Measurements from ENCODE around the gene RNF31. TPM values are rescaled to one million over a fixed set of nuclear protein-coding genes. Genes with fewer than 3 reads are reported as not detected.

Gene RNF31
- total and polyA plus RNA-seq, 2 of the 13 experiments (the other 11 are each of a cell fraction or from before 2014, with no cell fraction given), result 48.2 to 86.8 TPM

DNA sequence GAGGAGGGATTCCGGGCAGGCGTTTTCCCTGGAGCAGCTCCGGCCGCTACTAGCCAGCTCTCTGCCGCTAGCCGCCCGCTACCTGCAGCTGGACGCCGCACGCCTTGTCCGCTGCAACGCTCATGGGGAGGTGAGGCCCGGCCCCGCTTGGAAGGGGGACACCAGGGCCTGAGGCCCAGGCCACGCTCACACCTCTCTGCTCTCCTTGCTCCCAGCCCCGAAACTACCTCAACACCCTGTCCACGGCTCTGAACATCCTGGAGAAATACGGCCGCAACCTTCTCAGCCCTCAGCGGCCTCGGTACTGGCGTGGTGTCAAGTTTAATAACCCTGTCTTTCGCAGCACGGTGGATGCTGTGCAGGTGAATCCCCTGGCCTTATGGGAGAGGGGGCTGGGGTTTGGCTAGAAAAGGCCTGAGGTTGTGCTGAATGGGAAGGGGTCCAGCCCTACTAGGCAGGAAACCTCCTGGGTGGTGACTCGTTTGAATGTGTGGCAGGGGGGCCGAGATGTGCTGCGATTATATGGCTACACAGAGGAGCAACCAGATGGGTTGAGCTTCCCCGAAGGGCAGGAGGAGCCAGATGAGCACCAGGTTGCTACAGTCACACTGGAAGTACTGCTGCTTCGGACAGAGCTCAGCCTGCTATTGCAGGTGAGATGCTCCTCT is 597 bp downstream of the RNF31 start:
- Histone ChIP-seq H3K27ac (ENCODE audit: extremely low read length, insufficient read depth, low read length) (peak overlapping the region; percentile 45), H3K4me3 (replicated peaks in 1 of 3; ENCODE audit: insufficient read depth in 1 of 3, low read depth in 2 of 3, low read length in 3 of 3) (peak overlapping the region; percentile 91 to 100 (median 96)), H4K20me1 (ENCODE audit: insufficient read depth, low read length) (peaks cover 7% of the 10 kb centered on the region), H3K4me1 (ENCODE audit: insufficient read depth, low read length) (peaks cover 51% of the 10 kb centered on the region), H3K27me3 (ENCODE audit: control insufficient read depth in 1 of 2, insufficient read depth in 2 of 2, low read length in 2 of 2) (peaks cover 0 to 3% of the 10 kb centered on the region in 2 experiments; a peak in 1 of 5 replicates), H3K79me2 (ENCODE audit: insufficient read depth, low read length) (peaks cover 40% of the 10 kb centered on the region), H2AFZ (ENCODE audit: low read length) (no peak overlapping the region), H3K9me3 (ENCODE audit: low read length) (no peaks in the 10 kb centered on the region), H3K4me2 (ENCODE audit: low read depth, low read length) (peak overlapping the region; percentile 98), H3K36me3 (replicated peaks in 1 of 2; ENCODE audit: control insufficient read depth in 1 of 2, insufficient read depth in 2 of 2, low read length in 2 of 2) (peaks cover 40 to 56% of the 10 kb centered on the region in 2 experiments), H3K9ac (ENCODE audit: insufficient read depth, low read depth, low read length) (peak overlapping the region; percentile 86)
- ChIA-PET POLR2A (interaction anchor here (0.9 to 8.5 kb wide), 17 partner anchors 11 to 537 kb away, joined by 3 to 279 read pairs (median 33); partner anchors contain the start of genes CHMP4A, CIDEB, DCAF11 and FITM1), CTCF (ENCODE audit: low intra/inter-chr PET ratio, low total read pairs) (interaction anchor here (1.0 kb wide), 1 partner anchor 149 kb away, joined by 3 read pairs; no protein-coding TSS in a partner anchor)
- DNase-seq (ENCODE audit: low spot score) (no peak), ATAC-seq (peak; percentile 5), FAIRE-seq (peak; percentile 30)
- intact Hi-C loops (cut with micrococcal nuclease; ENCODE audit: unreplicated experiment) (no loop called here), in situ Hi-C loops (cut with HindIII; ENCODE audit: extremely low pct_ligation_motif_present, low pct_unique_long_range_greater_than_20kb) (loop anchor here (25.0 kb wide), 1 partner anchor 836 kb away; the partner anchor contains the start of genes BCL2L2, PABPN1 and PPP1R3E)
- WGBS (ENCODE audit: low lambda C conversion rate), result 2% methylated on average over 27 of the region's 29 CpGs
- TSS peak; percentile 63 for BruUV-seq (replicated peaks)
- TF ChIP-seq TSC22D2 (CRISPR knock-in tag; IDR thresholded peaks at IDR 0.05; ENCODE audit: borderline replicate concordance) (no peak), TAF15 (IDR thresholded peaks at IDR 0.05; ENCODE audit: low read depth, low read length, poor library complexity, severe bottlenecking) (peak; percentile 8), SRF (IDR thresholded peaks at IDR 0.05; ENCODE audit: low read depth, low read length) (no peak), ZSCAN29 (CRISPR knock-in tag; conservative IDR thresholded peaks at IDR 0.05) (no peak), PAX8 (CRISPR knock-in tag; IDR thresholded peaks at IDR 0.05; ENCODE audit: borderline replicate concordance) (peak; percentile 46; the same call in 1 of the 2 replicates), ZNF616 (CRISPR knock-in tag; IDR thresholded peaks at IDR 0.05; ENCODE audit: low read depth) (no peak), GZF1 (CRISPR knock-in tag; IDR thresholded peaks at IDR 0.05) (peak; percentile 93), ZNF605 (CRISPR knock-in tag; IDR thresholded peaks at IDR 0.05) (no peak), ZNF451 (CRISPR knock-in tag; IDR thresholded peaks at IDR 0.05) (peak; percentile 42; the same call in 1 of the 2 replicates), ZNF496 (CRISPR knock-in tag; IDR thresholded peaks at IDR 0.05; ENCODE audit: insufficient replicate concordance) (no peak), U2AF1 (optimal IDR thresholded peaks at IDR 0.05; ENCODE audit: low read depth, low read length) (no peak), SMAD9 (CRISPR knock-in tag; IDR thresholded peaks at IDR 0.05) (peak; percentile 91), NFATC3 (CRISPR knock-in tag; IDR thresholded peaks at IDR 0.05) (peak; percentile 57; the same call in 1 of the 2 replicates), ZNF547 (CRISPR knock-in tag; IDR thresholded peaks at IDR 0.05) (peak; percentile 54; the same call in 1 of the 2 replicates), ZNF598 (CRISPR knock-in tag; IDR thresholded peaks at IDR 0.05; ENCODE audit: borderline replicate concordance) (peak; percentile 93), RFXAP (CRISPR knock-in tag; IDR thresholded peaks at IDR 0.05; ENCODE audit: borderline replicate concordance) (peak; percentile 53; the same call in 1 of the 2 replicates), ZMAT3 (CRISPR knock-in tag; conservative IDR thresholded peaks at IDR 0.05) (peak; percentile 62; the same call in 1 of the 2 replicates)
- TF ChIP-seq, protein P1, sequence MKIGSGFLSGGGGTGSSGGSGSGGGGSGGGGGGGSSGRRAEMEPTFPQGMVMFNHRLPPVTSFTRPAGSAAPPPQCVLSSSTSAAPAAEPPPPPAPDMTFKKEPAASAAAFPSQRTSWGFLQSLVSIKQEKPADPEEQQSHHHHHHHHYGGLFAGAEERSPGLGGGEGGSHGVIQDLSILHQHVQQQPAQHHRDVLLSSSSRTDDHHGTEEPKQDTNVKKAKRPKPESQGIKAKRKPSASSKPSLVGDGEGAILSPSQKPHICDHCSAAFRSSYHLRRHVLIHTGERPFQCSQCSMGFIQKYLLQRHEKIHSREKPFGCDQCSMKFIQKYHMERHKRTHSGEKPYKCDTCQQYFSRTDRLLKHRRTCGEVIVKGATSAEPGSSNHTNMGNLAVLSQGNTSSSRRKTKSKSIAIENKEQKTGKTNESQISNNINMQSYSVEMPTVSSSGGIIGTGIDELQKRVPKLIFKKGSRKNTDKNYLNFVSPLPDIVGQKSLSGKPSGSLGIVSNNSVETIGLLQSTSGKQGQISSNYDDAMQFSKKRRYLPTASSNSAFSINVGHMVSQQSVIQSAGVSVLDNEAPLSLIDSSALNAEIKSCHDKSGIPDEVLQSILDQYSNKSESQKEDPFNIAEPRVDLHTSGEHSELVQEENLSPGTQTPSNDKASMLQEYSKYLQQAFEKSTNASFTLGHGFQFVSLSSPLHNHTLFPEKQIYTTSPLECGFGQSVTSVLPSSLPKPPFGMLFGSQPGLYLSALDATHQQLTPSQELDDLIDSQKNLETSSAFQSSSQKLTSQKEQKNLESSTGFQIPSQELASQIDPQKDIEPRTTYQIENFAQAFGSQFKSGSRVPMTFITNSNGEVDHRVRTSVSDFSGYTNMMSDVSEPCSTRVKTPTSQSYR (CRISPR knock-in tag; IDR thresholded peaks at IDR 0.05; ENCODE audit: borderline replicate concordance), result 0 out of 2 replicates have a peak, but pooled peaks have one; percentile 26
- TF ChIP-seq, protein P2, sequence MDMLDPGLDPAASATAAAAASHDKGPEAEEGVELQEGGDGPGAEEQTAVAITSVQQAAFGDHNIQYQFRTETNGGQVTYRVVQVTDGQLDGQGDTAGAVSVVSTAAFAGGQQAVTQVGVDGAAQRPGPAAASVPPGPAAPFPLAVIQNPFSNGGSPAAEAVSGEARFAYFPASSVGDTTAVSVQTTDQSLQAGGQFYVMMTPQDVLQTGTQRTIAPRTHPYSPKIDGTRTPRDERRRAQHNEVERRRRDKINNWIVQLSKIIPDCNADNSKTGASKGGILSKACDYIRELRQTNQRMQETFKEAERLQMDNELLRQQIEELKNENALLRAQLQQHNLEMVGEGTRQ (IDR thresholded peaks at IDR 0.05; ENCODE audit: low read depth, low read length), result no peak
- TF ChIP-seq, protein P2 (CRISPR knock-in tag; IDR thresholded peaks at IDR 0.05; ENCODE audit: borderline replicate concordance), result no peak

All from HepG2 (cell line).